LoVo (cell line): Measurements from ENCODE around the gene ZMYM3.
"Not testable (repeated sequence)": the region's sequence is repeated elsewhere in the genome, so short reads cannot be mapped to it uniquely, and the experiment has no call there.

ENCODE experiments used
- DNase-seq: peaks from one replicate; pipeline ENCODE4 v3.0.0-alpha.2; 2016; ENCODE audit warnings: low spot score

The ZMYM3 gene

DNA sequence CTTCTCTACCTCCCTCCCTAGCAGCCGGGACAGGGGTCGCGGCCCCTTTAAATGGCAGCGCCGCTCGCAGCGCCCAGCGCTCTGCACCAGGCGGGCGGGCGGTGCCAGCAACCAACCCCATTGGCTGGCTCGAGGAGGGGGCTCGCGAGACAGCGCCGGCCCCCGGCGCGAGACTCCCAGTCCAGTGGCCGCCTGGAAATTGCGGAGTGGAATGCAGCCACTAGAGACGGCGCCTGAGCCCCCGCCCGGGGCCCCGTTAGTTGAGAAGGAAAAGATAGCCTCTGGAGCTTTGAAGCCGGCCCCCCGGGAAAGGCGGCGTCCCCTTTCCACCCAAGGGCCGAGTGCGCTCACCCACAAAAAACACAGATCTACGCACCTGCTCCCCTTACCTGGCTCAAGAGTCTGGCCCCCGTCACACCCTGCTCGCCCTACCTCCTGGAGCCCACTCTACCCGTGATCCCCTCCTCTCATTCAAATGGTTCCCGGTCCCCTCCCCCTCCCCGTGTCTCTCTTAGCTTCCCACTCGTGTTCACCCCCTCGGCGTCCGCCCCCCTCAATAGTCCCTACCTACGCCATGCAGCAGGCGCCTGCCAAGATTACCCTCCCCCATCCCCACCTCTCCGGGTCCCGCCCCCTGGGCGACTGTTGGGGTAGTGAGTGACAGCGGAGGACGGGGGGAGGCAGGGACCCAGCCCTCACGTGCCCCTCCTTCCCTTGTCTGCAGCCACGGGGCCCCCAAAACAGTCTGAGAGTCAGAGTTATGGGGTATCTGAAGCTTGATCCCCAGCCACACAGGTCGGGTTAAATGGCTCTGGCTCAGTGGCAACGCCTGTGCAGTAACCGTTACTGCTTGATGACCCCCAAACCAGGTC lies at the start of gene ZMYM3:
ZMYM3 (minus strand) TSS at position 49 of the 872 bp plus-strand sequence. CDS start 885 bp downstream, outside the sequence.
- DNase-seq = peak; percentile 76

DNA sequence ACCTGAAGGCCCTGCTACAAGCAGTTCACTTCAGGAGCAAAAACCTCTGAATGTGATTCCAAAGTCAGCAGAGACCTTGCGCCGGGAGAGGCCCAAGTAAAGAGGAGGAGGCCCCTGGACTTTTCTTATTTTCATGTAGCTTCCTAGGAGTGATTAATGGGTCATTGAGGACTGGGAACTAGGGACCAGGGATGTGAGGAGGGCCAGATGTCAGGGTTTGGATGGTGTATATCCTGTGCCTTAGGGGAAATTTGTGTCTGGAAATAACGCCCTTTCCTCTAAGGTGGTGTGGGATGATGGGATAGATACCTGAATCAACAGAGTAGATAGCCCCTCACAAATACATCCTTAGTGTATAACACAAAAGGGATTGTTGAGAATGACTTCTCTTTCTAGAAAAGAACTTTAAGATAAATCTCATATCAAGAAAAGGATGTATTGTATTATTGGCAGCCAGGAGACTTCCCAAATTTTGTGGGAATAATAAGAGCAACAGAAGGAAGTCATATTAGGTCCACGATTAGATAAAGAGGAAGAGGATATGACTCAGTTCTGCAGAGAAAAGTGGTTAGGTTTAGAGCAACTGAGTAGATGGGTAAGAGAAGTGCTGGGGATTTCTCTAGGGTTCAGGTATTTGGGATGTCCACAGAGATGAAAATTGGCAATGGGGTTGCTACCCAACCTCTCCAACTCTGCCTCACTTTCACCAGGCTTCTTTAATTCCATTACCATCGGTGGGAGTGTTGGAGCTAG lies 48.7 kb upstream of the ZMYM3 start:
- no peak for DNase-seq

DNA sequence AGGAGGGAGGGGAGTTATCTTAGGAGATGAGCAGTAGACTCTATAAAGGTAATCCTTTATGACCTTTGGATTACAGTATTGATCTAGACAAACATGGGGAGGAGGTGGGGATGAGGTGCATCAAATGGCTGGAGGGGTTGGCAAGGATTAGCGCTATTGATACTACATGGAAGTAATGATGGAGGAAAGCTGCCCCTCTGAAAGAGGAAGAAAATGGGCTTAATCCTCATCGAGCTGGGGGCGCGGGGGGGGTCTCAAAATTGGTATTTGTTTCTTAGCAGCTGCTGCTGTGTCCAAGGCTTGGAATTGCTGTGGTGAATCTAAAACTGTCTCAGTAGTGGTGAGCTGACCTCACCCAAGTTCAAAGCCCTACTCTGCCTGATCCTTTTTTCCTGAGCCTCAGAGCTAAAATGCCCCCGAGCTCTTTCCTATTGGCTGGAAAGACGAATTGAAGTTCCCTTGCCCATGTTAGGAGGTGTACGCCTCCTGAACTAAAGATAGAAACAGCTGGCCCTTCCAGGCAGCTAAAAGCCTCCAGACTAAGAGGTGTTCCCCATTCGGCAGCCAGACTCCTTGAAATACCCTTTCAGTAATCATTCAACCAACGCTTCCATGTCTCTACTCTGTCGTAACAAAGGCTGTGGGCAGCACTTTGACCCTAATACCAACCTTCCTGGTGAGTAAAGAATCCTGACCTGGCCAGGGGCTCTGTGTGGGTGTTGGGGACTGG lies 47.4 kb upstream of the ZMYM3 start, which contains the start of gene ITGB1BP2:
ITGB1BP2 (plus strand) TSS at position 556 of the 730 bp plus-strand sequence; CDS start at position 613, 57 bp downstream.
- no peak for DNase-seq

DNA sequence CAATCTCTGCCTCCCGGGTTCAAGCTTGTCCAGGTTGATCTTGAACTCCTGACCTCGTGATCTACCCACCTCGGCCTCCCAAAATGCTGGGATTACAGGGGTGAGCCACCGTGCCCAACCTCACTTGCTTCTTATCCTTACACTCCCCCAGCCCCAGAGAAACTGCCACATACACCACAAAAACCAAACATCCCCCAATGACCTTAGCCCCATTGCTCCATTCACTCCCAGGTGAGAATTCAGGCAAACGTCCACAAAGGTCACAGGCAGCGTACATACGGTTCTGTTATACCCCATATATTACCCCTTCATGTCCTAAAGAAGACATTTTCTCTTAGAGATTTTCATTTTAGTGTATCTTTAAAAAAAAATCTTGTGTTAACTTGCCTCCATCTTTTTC lies 46.6 kb upstream of the ZMYM3 start:
- DNase-seq = not testable (repeated sequence)

DNA sequence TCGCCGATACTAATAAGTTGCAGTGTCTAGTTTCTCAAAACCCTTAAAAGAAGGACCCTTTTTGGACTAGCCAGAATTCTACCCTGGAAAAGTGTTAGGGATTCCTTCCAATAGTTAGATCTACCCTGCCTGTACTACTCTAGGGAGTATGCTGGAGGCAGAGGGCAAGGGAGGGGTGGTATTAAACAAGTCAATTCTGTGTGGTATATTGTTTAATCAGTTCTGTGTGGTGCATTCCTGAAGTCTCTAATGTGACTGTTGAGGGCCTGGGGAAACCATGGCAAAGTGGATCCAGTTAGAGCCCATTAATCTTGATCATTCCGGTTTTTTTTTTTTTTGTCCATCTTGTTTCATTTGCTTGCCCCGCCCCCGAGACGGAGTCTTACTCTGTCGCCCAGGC lies 46.1 kb upstream of the ZMYM3 start:
- not testable (repeated sequence) for DNase-seq

DNA sequence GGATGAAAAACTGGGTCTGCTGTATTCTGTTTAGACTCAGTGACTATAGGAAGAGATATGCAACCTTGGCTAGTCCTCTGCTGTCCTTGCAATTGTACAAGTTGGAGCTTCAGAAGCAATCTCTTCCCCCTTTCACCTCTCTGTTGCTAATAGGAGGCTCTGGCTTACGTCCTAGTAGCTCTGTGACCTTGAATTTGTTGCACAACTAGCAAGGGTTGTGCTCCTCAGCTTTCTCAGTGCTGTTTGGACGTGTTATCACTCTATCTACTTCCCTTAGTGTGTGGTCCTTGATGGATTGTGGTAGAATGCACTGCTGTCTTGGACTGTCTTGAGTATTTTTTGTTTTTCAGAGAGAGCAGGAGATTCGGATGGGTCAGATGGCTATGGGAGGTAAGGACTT lies 44.2 kb upstream of the ZMYM3 start:
- no peak for DNase-seq

DNA sequence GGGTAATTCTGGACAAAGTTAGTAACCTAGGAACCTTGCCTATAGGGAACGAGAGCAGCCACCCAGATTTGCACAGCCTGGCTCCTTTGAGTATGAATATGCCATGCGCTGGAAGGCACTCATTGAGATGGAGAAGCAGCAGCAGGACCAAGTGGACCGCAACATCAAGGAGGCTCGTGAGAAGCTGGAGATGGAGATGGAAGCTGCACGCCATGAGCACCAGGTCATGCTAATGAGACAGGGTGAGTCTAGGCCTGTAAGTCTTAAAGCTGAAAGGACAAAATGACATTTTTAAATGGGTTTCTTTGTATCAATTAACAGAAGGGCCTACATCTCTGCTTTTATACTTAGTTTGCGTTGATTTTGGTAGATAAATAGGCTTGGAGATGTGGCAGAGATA lies 42.9 kb upstream of the ZMYM3 start:
- DNase-seq = no peak

DNA sequence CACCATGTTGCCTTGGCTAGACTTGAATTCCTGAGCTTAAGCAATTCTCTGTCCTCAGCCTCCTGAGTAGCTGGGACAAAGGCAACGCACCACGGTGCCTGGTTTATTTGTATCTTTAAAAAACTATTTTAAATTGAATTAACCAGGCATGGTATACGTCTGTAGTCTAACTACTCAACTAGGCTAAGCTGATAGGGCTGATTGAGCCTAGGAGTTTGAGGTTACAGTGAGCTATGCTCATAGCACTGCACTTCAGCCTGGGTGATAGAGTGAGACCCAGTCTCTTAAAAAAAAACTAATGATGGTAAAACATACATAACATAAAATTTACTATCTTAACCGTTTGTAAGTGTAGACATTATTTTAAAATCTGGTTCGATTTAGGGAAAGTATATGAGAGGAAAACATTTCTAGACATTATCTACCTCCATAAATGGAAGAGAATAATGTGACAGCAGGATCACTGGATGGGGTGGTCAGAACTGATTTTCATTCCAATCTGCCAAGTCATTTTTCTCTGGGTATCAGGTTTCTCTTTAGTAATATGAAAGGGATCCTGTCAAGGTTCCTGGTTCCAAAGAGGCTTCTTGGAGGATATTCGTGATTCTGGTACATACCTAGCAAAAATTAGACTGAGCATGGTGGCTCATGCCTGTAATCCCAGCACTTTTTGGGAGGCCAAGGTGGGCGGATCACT lies 38.9 kb upstream of the ZMYM3 start:
- DNase-seq = no peak

DNA sequence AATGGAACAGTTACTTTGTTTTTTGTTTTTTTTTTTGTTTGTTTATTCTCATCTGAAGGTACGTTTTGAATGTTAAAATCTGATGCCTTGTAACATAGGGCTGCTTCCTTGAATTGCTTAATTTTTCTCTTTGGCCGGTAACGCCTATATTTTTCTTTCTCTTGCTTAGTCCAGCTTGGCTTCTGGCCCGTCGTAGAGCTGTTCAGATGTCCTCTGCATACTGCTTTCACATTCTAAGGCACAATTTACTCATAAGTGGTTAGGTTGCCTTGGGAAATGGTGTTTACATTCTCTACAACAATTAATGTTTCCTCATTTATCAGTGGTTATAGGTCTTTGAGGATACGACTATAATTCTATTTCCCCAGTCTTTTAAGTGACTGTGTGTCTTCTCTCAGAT lies 37.4 kb upstream of the ZMYM3 start:
- DNase-seq = no peak

DNA sequence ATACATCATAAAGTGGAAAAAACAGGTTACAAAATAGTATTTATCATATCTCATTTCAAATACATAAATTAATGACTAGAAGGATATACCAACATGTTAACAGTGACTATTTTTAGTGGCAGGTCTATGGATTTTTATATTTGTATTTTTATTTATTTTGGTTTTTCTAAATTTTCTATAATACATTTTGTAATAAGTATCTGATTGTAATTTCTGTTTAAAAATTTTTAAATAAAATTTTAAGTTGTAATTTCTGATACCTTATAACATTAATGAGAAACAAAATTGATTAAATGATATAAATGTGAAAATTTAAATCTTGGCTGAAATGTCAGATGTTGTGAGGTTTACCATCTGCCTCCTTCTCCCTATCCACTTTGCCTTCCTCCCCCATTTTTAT lies 32.0 kb upstream of the ZMYM3 start:
- no peak for DNase-seq

DNA sequence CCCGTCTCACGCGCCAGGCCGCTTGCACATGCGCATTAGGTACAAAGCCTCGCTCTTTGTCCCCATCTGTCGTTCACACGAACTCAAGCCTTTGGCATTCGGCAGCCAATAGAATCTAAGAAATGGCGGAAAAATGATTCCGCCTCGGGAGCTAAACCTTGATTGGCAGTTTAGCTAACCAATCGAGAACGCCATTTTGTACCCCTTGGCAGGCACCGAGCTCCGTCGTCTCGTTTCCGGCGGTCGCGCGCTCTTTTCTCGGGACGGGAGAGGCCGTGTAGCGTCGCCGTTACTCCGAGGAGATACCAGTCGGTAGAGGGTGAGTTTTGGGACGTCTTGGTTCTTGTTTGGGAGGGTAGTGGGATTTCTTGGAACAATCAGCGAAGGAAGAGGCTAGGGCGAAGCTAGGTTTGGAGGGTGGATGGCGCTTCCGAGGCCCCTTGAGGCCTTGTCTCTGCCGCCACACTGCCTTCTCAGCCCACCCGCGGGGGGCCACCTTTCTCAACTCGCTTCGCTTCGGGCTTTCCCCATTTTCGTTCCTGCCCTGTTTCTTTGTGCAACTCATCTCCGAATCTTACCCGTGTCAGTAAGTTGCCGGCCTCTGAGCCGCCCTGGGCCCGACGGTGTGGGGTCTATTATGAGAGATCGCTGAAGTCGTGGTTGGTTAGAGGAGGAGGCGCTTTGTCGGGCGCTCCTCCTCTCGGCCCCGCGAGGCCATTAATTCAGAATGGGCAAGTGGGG lies 29.6 kb upstream of the ZMYM3 start, which contains the start of gene NONO:
NONO (plus strand) TSS at position 233 of the 741 bp plus-strand sequence. CDS start 7,003 bp downstream, outside the sequence.
- DNase-seq = peak; percentile 93

DNA sequence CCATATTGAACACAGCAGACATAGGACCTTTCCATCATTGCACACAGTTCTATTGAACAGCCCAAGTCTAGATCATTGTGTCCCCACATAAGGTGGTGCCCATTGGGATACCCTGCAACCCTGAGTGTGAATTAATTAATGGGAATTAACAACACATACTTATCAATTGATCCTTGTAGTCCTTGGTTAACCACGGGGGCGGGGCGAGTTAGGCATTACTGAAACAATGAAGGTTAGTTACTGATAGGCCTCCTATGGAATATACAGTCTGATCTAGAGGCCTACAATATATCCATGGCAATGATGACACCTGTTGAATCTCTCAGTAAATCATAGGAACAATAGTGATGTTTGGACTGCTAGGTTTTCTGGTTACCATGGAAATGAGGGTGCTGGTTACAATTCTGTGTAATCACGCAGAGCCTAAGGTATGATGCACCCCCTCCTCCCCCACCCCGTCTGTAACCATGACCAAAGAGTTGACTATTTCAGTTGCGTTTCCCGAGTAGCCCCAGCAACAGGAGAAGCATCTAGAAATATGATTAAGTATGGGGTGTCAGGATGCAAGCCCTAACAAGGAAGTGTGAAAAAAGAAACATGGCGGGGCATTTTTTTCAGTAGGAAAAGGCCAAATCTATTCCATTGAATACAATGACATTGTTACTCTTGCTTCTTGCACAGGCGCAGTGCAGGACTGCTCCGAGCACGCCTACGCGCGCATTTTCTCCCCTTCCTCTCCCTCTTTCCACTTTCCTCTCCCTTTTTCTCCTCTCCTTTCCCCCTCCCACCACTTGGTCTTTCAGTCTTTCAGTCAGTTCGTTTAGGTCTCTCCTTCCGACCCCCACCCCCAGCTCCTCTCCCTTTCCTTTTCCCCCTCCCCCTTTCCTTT lies 28.8 kb upstream of the ZMYM3 start:
- peak; percentile 55 for DNase-seq

DNA sequence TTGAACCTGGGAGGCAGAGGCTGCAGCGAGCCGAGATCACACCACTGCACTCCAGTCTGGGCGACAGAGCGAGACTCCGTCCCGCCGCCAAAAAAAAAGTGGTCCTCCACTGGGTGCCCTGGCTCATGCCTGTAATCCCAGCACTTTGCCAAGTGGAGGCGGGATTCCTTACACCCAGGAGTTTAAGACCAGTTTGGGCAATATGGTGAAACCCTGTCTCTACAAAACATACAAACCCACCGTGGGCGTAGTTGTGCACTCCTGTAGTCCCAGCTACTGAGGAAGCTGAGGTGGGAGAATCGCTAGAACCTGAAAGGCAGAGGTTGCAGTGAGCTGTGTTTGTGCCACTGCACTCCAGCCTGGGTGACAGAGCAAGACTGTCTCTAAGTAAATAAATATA lies 27.4 kb upstream of the ZMYM3 start:
- DNase-seq = not testable (repeated sequence)

DNA sequence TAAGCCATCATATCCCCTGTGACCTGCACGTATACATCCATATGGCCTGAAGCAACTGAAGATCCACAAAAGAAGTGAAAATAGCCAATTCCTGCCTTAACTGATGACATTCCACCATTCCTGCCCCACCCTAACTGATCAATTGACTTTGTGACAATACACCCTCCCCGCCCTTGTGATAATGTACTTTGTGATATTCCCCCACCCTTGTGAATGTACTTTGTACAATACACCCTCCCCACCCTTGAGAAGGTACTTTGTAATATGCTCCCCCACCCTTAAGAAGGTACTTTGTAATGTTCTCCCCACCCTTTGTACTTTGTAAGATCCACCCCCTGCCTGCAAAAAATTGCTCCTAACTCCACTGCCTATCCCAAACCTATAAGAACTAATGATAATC lies 18.4 kb upstream of the ZMYM3 start:
- DNase-seq = not testable (repeated sequence)

DNA sequence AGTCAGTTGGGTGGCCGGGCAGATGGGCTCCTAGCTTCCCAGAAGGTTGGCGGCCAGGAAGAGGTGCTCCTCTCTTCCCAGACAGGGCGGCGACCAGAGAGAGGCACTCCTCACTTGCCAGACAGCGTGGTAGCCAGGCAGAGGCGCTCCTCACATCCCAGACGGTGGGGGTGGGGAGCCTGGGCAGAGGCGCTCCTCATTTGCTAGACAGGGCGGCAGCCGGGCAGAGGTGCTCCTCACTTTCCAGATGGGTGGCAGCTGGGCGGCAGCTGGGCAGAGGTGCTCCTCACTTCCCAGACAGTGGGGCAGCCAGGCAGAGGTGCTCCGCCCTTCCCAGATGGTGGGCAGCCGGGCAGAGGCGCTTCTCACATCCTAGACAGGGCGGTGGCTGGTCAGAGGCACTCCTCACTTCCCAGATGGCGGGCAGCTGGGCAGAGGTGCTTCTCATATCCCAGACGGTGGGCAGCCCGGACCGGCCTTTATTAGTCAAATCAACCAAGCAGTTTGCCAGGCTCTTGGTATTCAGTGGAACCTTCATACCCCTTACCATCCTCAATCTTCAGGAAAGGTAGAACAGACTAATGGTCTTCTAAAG lies 16.0 kb upstream of the ZMYM3 start:
- DNase-seq = no peak

DNA sequence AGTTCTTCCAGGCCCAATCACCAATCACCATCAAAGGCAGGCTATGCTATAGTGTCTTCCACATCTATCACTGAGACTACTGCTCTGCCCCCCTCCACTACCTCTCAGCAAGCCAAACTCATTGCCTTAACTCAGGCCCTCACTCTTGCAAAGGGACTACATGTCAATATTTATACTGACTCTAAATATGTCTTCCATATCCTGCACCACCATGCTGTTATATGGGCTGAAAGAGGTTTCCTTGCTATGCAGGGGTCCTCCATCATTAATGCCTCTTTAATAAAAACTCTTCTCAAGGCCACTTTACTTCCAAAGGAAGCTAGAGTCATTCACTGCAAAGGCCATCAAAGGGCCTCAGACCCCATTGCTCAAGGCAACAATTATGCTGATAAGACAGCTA lies 14.7 kb upstream of the ZMYM3 start:
- DNase-seq = not testable (repeated sequence)

DNA sequence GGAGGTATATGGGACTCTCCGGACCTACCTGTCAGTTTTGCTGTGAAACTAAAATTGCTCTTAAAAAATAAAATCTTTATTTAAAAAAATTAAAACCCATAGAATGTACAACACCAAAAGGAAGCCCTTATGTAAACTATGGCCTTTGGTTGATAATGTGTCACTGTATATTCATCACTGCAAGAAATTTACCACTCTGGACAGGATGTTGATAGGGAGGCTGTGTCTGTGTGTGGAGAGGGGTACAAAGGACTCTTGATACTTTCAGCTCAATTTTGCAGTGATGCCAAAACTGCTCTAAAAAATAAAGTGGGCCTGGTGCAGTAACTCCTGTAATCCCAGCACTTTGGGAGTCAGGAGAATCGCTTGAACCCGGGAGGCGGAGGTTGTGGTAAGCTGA lies 2.9 kb upstream of the ZMYM3 start:
- no peak for DNase-seq

DNA sequence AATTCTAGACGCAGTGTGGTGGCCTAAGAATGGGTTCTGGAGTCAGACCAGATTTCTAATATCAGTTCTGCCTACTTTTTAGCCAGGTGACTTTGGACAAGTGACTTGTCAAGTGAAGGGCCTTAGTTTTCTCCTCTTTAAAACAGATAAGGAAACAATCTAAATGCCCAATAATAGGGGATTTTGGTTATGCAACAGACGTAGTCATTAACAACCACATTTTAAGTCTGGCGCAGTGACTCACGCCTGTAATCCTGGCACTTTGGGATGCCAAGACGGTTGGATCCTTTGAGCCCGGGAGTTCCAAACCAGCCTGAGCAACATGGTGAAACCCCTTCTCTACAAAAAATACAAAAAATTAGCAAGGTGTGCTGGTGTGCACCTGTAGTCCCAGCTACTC lies 2.1 kb upstream of the ZMYM3 start:
- no peak for DNase-seq
